SK-N-SH (cell line): ENCODE results near the gene PCYT1B. TPM values are rescaled to one million over a fixed set of nuclear protein-coding genes. Genes with fewer than 3 reads are reported as not detected.
A peak's percentile ranks its signal among the peaks of the same experiment; 100 is the strongest.

Source experiments
- CTCF ChIA-PET: fragments of 300-600, 350-600 bp; formaldehyde crosslinking; extraction: SDS; loops from one replicate; lab custom pipeline; 2021; lab: Yijun Ruan, JAX
- POLR2A ChIA-PET: fragments of 350-600 bp; sonication (Branson Sonifier 250); formaldehyde crosslinking; extraction: SDS; loops from one replicate; lab custom pipeline; 2020; ENCODE audit warnings: antibody characterized with exemption, inconsistent platforms; lab: Yijun Ruan, JAX
- DNase-seq: peaks from one replicate; pipeline ENCODE4 v3.0.0; 2012
- H2AFZ ChIP-seq: fragments of 200-600 bp; sonication (generic); 2 replicates; pipeline ENCODE4 v1.8.1; 2016; ENCODE audit warnings: antibody characterized with exemption, mild to moderate bottlenecking, low read depth
- H3F3A ChIP-seq: fragments of 200-600 bp; sonication (generic); replicated peaks from 2 replicates; pipeline ENCODE3; 2016; ENCODE audit warnings: antibody characterized with exemption, mild to moderate bottlenecking; ENCODE audit not compliant: insufficient read depth
- H3K27ac ChIP-seq, 2 experiments: fragments of 200-500 bp in 1 of 2; fragments of 200-600 bp in 1 of 2; sonication (Bioruptor generic) in 1 of 2; sonication (generic), shearing (Covaris generic) in 1 of 2; 2 replicates each; pipeline versions ENCODE4 v1.5.1 to v1.6.1; 2014 to 2016; ENCODE audit warnings: low read depth in 2 of 2, inconsistent platforms in 1 of 2, low read length in 1 of 2, mild to moderate bottlenecking in 1 of 2, mixed read lengths in 1 of 2
- H3K27me3 ChIP-seq: fragments of 200-600 bp; sonication (generic), shearing (Covaris generic); 2 replicates; pipeline ENCODE4 v1.6.1; 2016; ENCODE audit warnings: mixed run types; ENCODE audit not compliant: insufficient read depth
- H3K36me3 ChIP-seq, 2 experiments: fragments of 200-500 bp in 1 of 2; fragments of 200-600 bp in 1 of 2; sonication (Bioruptor generic) in 1 of 2; sonication (generic) in 1 of 2; replicated peaks in 1 of 2; 2 replicates each; pipeline versions ENCODE3 to v1.5.1; 2014 to 2016; ENCODE audit warnings: low read length in 1 of 2, mild to moderate bottlenecking in 1 of 2; ENCODE audit not compliant: insufficient read depth in 2 of 2, control insufficient read depth in 1 of 2
- H3K4me1 ChIP-seq, 2 experiments: fragments of 200-500 bp in 1 of 2; fragments of 200-600 bp in 1 of 2; sonication (Bioruptor generic) in 1 of 2; sonication (generic), shearing (Covaris generic) in 1 of 2; 2 replicates each; pipeline versions ENCODE4 v1.5.1 to v1.6.1; 2014 to 2016; ENCODE audit warnings: low read depth in 1 of 2, low read length in 1 of 2, mixed run types in 1 of 2; ENCODE audit not compliant: insufficient read depth in 2 of 2, control insufficient read depth in 1 of 2
- H3K4me2 ChIP-seq: fragments of 200-600 bp; sonication (generic), shearing (Covaris generic); 2 replicates; pipeline ENCODE4 v1.6.1; 2017; ENCODE audit warnings: mixed run types
- H3K4me3 ChIP-seq, 2 experiments: fragments of 200-500 bp in 1 of 2; fragments of 200-600 bp in 1 of 2; sonication (Bioruptor generic) in 1 of 2; sonication (generic), shearing (Covaris generic) in 1 of 2; 2 replicates each; pipeline versions ENCODE4 v1.5.1 to v1.8.1; 2014 to 2016; ENCODE audit warnings: low read depth in 2 of 2, inconsistent platforms in 1 of 2, low read length in 1 of 2, mild to moderate bottlenecking in 1 of 2, mixed read lengths in 1 of 2, moderate library complexity in 1 of 2
- H3K79me2 ChIP-seq: fragments of 200-600 bp; sonication (generic); 2 replicates; pipeline ENCODE4 v1.8.1; 2017; ENCODE audit warnings: mild to moderate bottlenecking; ENCODE audit not compliant: insufficient read depth
- H3K9ac ChIP-seq: fragments of 200-600 bp; sonication (generic); 2 replicates; pipeline ENCODE4 v1.6.1; 2017; ENCODE audit warnings: mixed run types
- H3K9me2 ChIP-seq: fragments of 200-600 bp; sonication (generic); 2 replicates; pipeline ENCODE4 v1.6.1; 2017; ENCODE audit warnings: mixed run types
- H3K9me3 ChIP-seq: fragments of 200-600 bp; sonication (generic); 2 replicates; pipeline ENCODE4 v1.6.1; 2017; ENCODE audit warnings: mixed run types, mild to moderate bottlenecking, moderate library complexity
- H4K20me1 ChIP-seq: fragments of 200-600 bp; sonication (generic); 2 replicates; pipeline ENCODE4 v1.6.1; 2017; ENCODE audit warnings: mild to moderate bottlenecking, mixed run types; ENCODE audit not compliant: insufficient read depth
- CHD2 ChIP-seq: fragments of 150-350 bp; IDR thresholded peaks from 2 replicates; pipeline ENCODE4 v1.6.1; 2018; ENCODE audit warnings: low read length; ENCODE audit not compliant: partially characterized antibody
- CTCF ChIP-seq: fragments of 200-600 bp; sonication (generic); IDR thresholded peaks from 2 replicates; pipeline ENCODE4 v1.6.1; 2017; ENCODE audit warnings: antibody characterized with exemption, mild to moderate bottlenecking, moderate library complexity
- ELF1 ChIP-seq: IDR thresholded peaks from 2 replicates; pipeline ENCODE4 v1.4.0; 2012
- EZH2phosphoT487 ChIP-seq: fragments of 200-600 bp; sonication (generic); IDR thresholded peaks from 2 replicates; pipeline ENCODE4 v1.6.1; 2017; ENCODE audit warnings: low read depth, mixed run types, mild to moderate bottlenecking, antibody characterized with exemption, moderate library complexity, borderline replicate concordance
- FOXM1 ChIP-seq: IDR thresholded peaks from 2 replicates; pipeline ENCODE4 v1.4.0; 2012; ENCODE audit warnings: low read depth, mild to moderate bottlenecking
- GABPA ChIP-seq: IDR thresholded peaks from 2 replicates; pipeline ENCODE4 v1.4.0; 2012; ENCODE audit warnings: low read depth, mild to moderate bottlenecking
- IRF3 ChIP-seq: fragments of 150-350 bp; IDR thresholded peaks from 2 replicates; pipeline ENCODE4 v1.6.1; 2016; ENCODE audit warnings: mild to moderate bottlenecking, low read depth, low read length
- JUND ChIP-seq: IDR thresholded peaks from 2 replicates; pipeline ENCODE4 v1.4.0; 2012
- MXI1 ChIP-seq: IDR thresholded peaks from 2 replicates; pipeline ENCODE4 v1.6.1; 2012; ENCODE audit warnings: mild to moderate bottlenecking, low read depth, low read length, improper control_type of control experiment
- NRF1 ChIP-seq: IDR thresholded peaks from 2 replicates; pipeline ENCODE4 v1.6.1; 2012; ENCODE audit warnings: low read depth, mild to moderate bottlenecking, low read length
- RAD21 ChIP-seq: IDR thresholded peaks from 2 replicates; pipeline ENCODE4 v1.6.1; 2012; ENCODE audit warnings: mild to moderate bottlenecking, low read length
- REST ChIP-seq: IDR thresholded peaks from 2 replicates; pipeline ENCODE4 v1.6.1; 2012; ENCODE audit warnings: mild to moderate bottlenecking, low read depth, low read length, moderate library complexity
- TAF1 ChIP-seq: IDR thresholded peaks from 2 replicates; pipeline ENCODE4 v1.6.1; 2012; ENCODE audit warnings: low read depth, mild to moderate bottlenecking, low read length, moderate library complexity, borderline replicate concordance
- USF1 ChIP-seq: IDR thresholded peaks from 2 replicates; pipeline ENCODE4 v1.4.0; 2012; ENCODE audit warnings: low read depth, borderline replicate concordance
- USF2 ChIP-seq: fragments of 150-350 bp; IDR thresholded peaks from 2 replicates; pipeline ENCODE4 v1.6.1; 2017; ENCODE audit warnings: antibody characterized with exemption, low read length, low read depth, borderline replicate concordance
- ZBTB33 ChIP-seq: IDR thresholded peaks from 2 replicates; pipeline ENCODE4 v1.4.0; 2012; ENCODE audit warnings: low read depth, borderline replicate concordance
- WGBS: methylation state at CpG from one replicate; pipeline ENCODE4 v1.1.6; 2017; ENCODE audit warnings: low lambda C conversion rate; 5-methylcytosine and 5-hydroxymethylcytosine counted together
- polyA plus RNA-seq, 3 experiments: library from polyadenylated mRNA; depleted of rRNA; stranded (reverse); fragments of >200 nt; gene quantifications; 2 replicates each; pipeline ENCODE4 v1.2.3, GENCODE V29; 2012

Gene PCYT1B
- polyA plus RNA-seq, 1 of the 3 experiments (the other 2 are of a cell fraction), result 2.6 TPM

GRCh38 chrX:24694825-24695224 lies 47.7 kb upstream of the PCYT1B start:
- H3K9me2 ChIP-seq, result no peaks in the 10 kb centered on the region
- H3K36me3 ChIP-seq, result no peaks in the 10 kb centered on the region
- 25% methylated on average over 6 of the region's 6 CpGs for WGBS
- TF ChIP-seq TAF1 (no peak), JUND (no peak), RAD21 (no peak), ZBTB33 (no peak), FOXM1 (no peak), REST (no peak), USF1 (no peak), GABPA (no peak), IRF3 (no peak), USF2 (no peak), MXI1 (no peak), CTCF (no peak), CHD2 (no peak), NRF1 (no peak), ELF1 (no peak), EZH2phosphoT487 (no peak)
- ChIA-PET CTCF (interaction anchor here (2.9 to 3.0 kb wide), 2 partner anchors 18 kb away, joined by 11 to 12 read pairs; no protein-coding TSS in a partner anchor), POLR2A (no interaction called here)
- no peaks in the 10 kb centered on the region for H3K9me3 ChIP-seq
- no peak overlapping the region for H3K27ac ChIP-seq
- H3K79me2 ChIP-seq, result peaks cover 42% of the 10 kb centered on the region; the same call in 1 of the 2 replicates
- no peaks in the 10 kb centered on the region for H4K20me1 ChIP-seq
- H3K27me3 ChIP-seq, result no peaks in the 10 kb centered on the region
- no peak overlapping the region for H2AFZ ChIP-seq
- H3K9ac ChIP-seq, result peak overlapping the region; percentile 58; the same call in 1 of the 2 replicates
- no peaks in the 10 kb centered on the region; a peak in 1 of 4 replicates for H3K4me1 ChIP-seq
- DNase-seq, result no peak
- no peaks in the 10 kb centered on the region for H3F3A ChIP-seq
- H3K4me3 ChIP-seq, result peak overlapping the region in 1 of 2 experiments; percentile 69; a peak in 2 of 4 replicates
- H3K4me2 ChIP-seq, result peak overlapping the region; percentile 61; the same call in 1 of the 2 replicates
